PC-9 (cell line): ENCODE data around the gene CTSD. TPM values are rescaled to one million over a fixed set of nuclear protein-coding genes. Genes with fewer than 3 reads are reported as not detected.

Source experiments
- BruUV-seq: library from RNA; stranded (reverse); fragments of 400-500 nt; replicated peaks from 2 replicates; lab custom pipeline; 2021; lab: Mats Ljungman, UMichigan
- CTCF ChIA-PET: fragments of 300-600 bp; sonication (Branson Sonifier 250); formaldehyde crosslinking; loops from one replicate; lab custom pipeline; 2022; ENCODE audit warnings: antibody characterized with exemption; lab: Charles Lee
- POLR2A ChIA-PET: fragments of 300-600 bp; sonication (Branson Sonifier 250); formaldehyde crosslinking; loops from one replicate; lab custom pipeline; 2022; ENCODE audit warnings: antibody characterized with exemption; ENCODE audit not compliant: unreplicated experiment; lab: Charles Lee
- DNase-seq, 2 experiments: peaks; one replicate each; pipeline versions ENCODE4 v3.0.0 to v3.0.0-alpha.2; 2015 to 2022; ENCODE audit warnings: mixed read lengths in 1 of 2
- H2AFZ ChIP-seq: fragments of 200-600 bp; sonication (generic); 2 replicates; pipeline ENCODE4 v1.8.1; 2017; ENCODE audit warnings: antibody characterized with exemption
- H3F3A ChIP-seq: fragments of 200-600 bp; sonication (generic); 2 replicates; pipeline ENCODE4 v1.8.1; 2017; ENCODE audit warnings: antibody characterized with exemption, mild to moderate bottlenecking, low read depth; ENCODE audit not compliant: insufficient read depth
- H3K27ac ChIP-seq: fragments of 200-600 bp; sonication (generic); 2 replicates; pipeline ENCODE4 v1.6.1; 2016; ENCODE audit warnings: mixed run types
- H3K27me3 ChIP-seq: fragments of 200-600 bp; sonication (generic); 2 replicates; pipeline ENCODE4 v1.6.1; 2016; ENCODE audit warnings: low read depth, mixed run types; ENCODE audit not compliant: insufficient read depth
- H3K36me3 ChIP-seq: fragments of 200-600 bp; sonication (generic); 2 replicates; pipeline ENCODE4 v1.6.1; 2016; ENCODE audit warnings: low read depth, mixed run types
- H3K4me1 ChIP-seq: fragments of 200-600 bp; sonication (generic); replicated peaks from 2 replicates; pipeline ENCODE4 v1.6.1; 2016; ENCODE audit warnings: mixed run types; ENCODE audit not compliant: insufficient read depth
- H3K4me2 ChIP-seq: fragments of 200-600 bp; sonication (generic); 2 replicates; pipeline ENCODE4 v1.6.1; 2017; ENCODE audit warnings: mixed run types
- H3K4me3 ChIP-seq: fragments of 200-600 bp; sonication (generic); 2 replicates; pipeline ENCODE4 v1.6.1; 2016; ENCODE audit warnings: mixed run types
- H3K79me2 ChIP-seq: fragments of 200-600 bp; sonication (generic); 2 replicates; pipeline ENCODE4 v1.6.1; 2017; ENCODE audit warnings: low read depth, mixed run types
- H3K9me2 ChIP-seq: fragments of 200-600 bp; sonication (generic); 2 replicates; pipeline ENCODE4 v1.8.1; 2017; ENCODE audit warnings: mild to moderate bottlenecking; ENCODE audit not compliant: insufficient read depth
- H3K9me3 ChIP-seq: fragments of 200-600 bp; sonication (generic); 2 replicates; pipeline ENCODE4 v1.8.1; 2016; ENCODE audit warnings: low read depth; ENCODE audit not compliant: insufficient read depth
- H4K20me1 ChIP-seq: fragments of 200-600 bp; sonication (generic); 2 replicates; pipeline ENCODE4 v1.8.1; 2017; ENCODE audit not compliant: insufficient read depth
- CTCF ChIP-seq: fragments of 200-600 bp; sonication (generic); conservative IDR thresholded peaks from 2 replicates; pipeline ENCODE4 v1.6.1; 2017; ENCODE audit warnings: mixed run types, antibody characterized with exemption, mild to moderate bottlenecking, moderate library complexity
- EZH2 ChIP-seq: fragments of 200-600 bp; sonication (generic); IDR thresholded peaks from 2 replicates; pipeline ENCODE4 v1.8.0; 2017; ENCODE audit warnings: antibody characterized with exemption, low read depth
- intact Hi-C: fragments of 100-400 bp; cut with micrococcal nuclease; formaldehyde crosslinking; loops from one replicate; pipeline ENCODE4 v1.10.0; 2022; ENCODE audit not compliant: unreplicated experiment
- total RNA-seq: library from RNA; stranded (reverse); gene quantifications from 2 replicates; pipeline ENCODE4 v1.2.3, GENCODE V29; 2021

Gene CTSD
- total RNA-seq, 1 experiment from 2014 or later: 735 TPM

GRCh38 chr11:1719781-1720180 lies 43.9 kb downstream of the CTSD start:
- no peaks in the 10 kb centered on the region for H3K27me3 ChIP-seq
- BruUV-seq: no TSS peak
- CTCF ChIA-PET: no interaction called here
- no peaks in the 10 kb centered on the region for H4K20me1 ChIP-seq
- POLR2A ChIA-PET: no interaction called here
- no peak overlapping the region for H2AFZ ChIP-seq
- H3F3A ChIP-seq: no peaks in the 10 kb centered on the region
- H3K4me3 ChIP-seq: no peak overlapping the region
- H3K9me2 ChIP-seq: no peaks in the 10 kb centered on the region
- H3K27ac ChIP-seq: no peak overlapping the region
- no peaks in the 10 kb centered on the region for H3K9me3 ChIP-seq
- H3K79me2 ChIP-seq: no peaks in the 10 kb centered on the region
- no peaks in the 10 kb centered on the region for H3K36me3 ChIP-seq
- intact Hi-C loops: no loop called here
- DNase-seq: no peak
- H3K4me2 ChIP-seq: no peak overlapping the region
- H3K4me1 ChIP-seq: no peaks in the 10 kb centered on the region
- no peak for TF ChIP-seq EZH2
- no peak for TF ChIP-seq CTCF

DNA sequence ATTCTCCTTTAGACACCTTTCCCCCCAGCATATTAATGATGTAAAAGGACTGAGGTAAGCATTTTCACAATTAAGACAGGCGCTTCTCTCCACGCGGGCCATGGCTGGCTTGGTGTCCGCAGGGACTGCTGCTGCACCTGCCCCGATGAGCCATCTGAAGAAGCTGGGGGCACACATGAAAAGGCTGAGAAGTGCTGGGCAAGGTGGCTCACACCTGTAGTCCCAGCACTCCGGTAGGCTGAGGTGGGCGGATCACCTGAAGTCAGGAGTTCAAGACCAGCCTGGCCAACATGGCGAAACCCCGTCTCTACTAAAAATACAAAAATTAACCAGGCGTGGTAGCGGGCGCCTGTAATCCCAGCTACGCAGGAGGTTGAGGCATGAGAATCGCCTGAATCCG lies 45.4 kb downstream of the CTSD start:
- Histone ChIP-seq H3K4me1 (no peaks in the 10 kb centered on the region), H3K27me3 (no peaks in the 10 kb centered on the region), H3K9me2 (no peaks in the 10 kb centered on the region), H3K27ac (no peak overlapping the region), H3F3A (no peaks in the 10 kb centered on the region), H3K4me2 (no peak overlapping the region), H3K36me3 (no peaks in the 10 kb centered on the region), H3K4me3 (no peak overlapping the region), H3K79me2 (no peaks in the 10 kb centered on the region), H2AFZ (no peak overlapping the region), H3K9me3 (no peaks in the 10 kb centered on the region), H4K20me1 (no peaks in the 10 kb centered on the region)
- TF ChIP-seq CTCF (no peak), EZH2 (no peak)
- BruUV-seq: no TSS peak
- ChIA-PET POLR2A (no interaction called here), CTCF (no interaction called here)
- intact Hi-C loops: no loop called here
- no peak for DNase-seq

DNA sequence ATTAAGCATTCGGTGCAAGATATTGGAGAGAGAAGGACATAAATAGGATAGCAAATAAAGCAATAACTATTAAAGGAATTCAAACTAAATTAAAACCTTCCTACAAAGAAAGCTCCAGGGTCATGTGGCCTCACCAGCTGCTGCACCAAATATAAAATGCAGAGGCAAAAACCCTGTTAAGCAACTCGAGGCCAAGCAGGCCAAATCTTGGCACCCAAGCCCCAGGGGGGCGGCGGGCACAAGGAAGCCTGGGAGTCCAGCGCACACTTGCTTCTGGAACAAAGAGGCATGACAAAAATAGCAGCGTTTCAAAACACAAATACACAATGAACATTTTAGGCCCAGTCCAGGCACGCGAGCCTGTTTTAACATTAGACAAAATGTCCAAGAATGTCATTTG lies 46.0 kb downstream of the CTSD start:
- Histone ChIP-seq H3K9me3 (no peaks in the 10 kb centered on the region), H3K4me1 (no peaks in the 10 kb centered on the region), H2AFZ (no peak overlapping the region), H3K27ac (no peak overlapping the region), H3K4me2 (no peak overlapping the region), H3F3A (no peaks in the 10 kb centered on the region), H3K79me2 (no peaks in the 10 kb centered on the region), H3K36me3 (no peaks in the 10 kb centered on the region), H4K20me1 (no peaks in the 10 kb centered on the region), H3K9me2 (no peaks in the 10 kb centered on the region), H3K27me3 (no peaks in the 10 kb centered on the region), H3K4me3 (no peak overlapping the region)
- no peak for TF ChIP-seq CTCF
- no peak for TF ChIP-seq EZH2
- POLR2A ChIA-PET: no interaction called here
- intact Hi-C loops: no loop called here
- CTCF ChIA-PET: no interaction called here
- no peak for DNase-seq
- BruUV-seq: no TSS peak
